Right atrium auricular region (tissue), 2 donors: ENCODE results near the gene DCUN1D2. TPM values are rescaled to one million over a fixed set of nuclear protein-coding genes. Genes with fewer than 3 reads are reported as not detected.
A peak's percentile ranks its signal among the peaks of the same experiment; 100 is the strongest.

Experiments used
- DNase-seq: peaks from one replicate; pipeline ENCODE4 v3.0.0-alpha.2; 2019; ENCODE audit warnings: low spot score
- H3K27ac ChIP-seq, 2 donors: fragments of 200-600 bp; sonication (generic); 1 replicate in 1 of 2; 2 replicates in 1 of 2; pipeline ENCODE4 v1.5.1; 2016 to 2019
- H3K27me3 ChIP-seq, 2 donors: fragments of 200-600 bp; sonication (generic); one replicate each; pipeline versions ENCODE4 v1.5.1 to v1.6.0; 2017 to 2019
- H3K36me3 ChIP-seq: fragments of 200-600 bp; sonication (generic); one replicate; pipeline ENCODE4 v1.5.1; 2016
- H3K4me1 ChIP-seq, 2 donors: fragments of 200-600 bp; sonication (generic); one replicate each; pipeline versions ENCODE4 v1.5.1 to v1.6.0; 2017 to 2019
- H3K4me3 ChIP-seq, 2 donors: fragments of 200-600 bp; sonication (generic); 1 replicate in 1 of 2; 2 replicates in 1 of 2; pipeline ENCODE4 v1.5.1; 2017 to 2019; ENCODE audit warnings: mild to moderate bottlenecking in 1 of 2, moderate library complexity in 1 of 2
- H3K9me3 ChIP-seq, 2 donors: fragments of 200-600 bp; sonication (generic); one replicate each; pipeline ENCODE4 v1.5.1; 2019
- CTCF ChIP-seq, 2 donors: fragments of 200-600 bp; sonication (generic); IDR thresholded peaks; one replicate each; pipeline ENCODE4 v1.5.1; 2019; ENCODE audit warnings: antibody characterized with exemption in 2 of 2
- total RNA-seq, 2 donors: library from RNA; depleted of rRNA; stranded (reverse); fragments of >200 nt; gene quantifications; one replicate each; pipeline ENCODE4 v1.1.0, GENCODE V29; 2016

DCUN1D2 gene
- total RNA-seq, 2 donors from 2014 or later: 45.3 to 65.5 TPM

GRCh38 chr13:113491982-113492381 is 1.5 kb upstream of the DCUN1D2 start:
- Histone ChIP-seq H3K4me1 (peaks cover 0 to 69% of the 10 kb centered on the region in 2 donors), H3K36me3 (peaks cover 16% of the 10 kb centered on the region), H3K9me3 (no peaks in the 10 kb centered on the region), H3K27me3 (no peaks in the 10 kb centered on the region), H3K27ac (peak overlapping the region; percentile 90 to 94), H3K4me3 (peak overlapping the region; percentile 80)
- no peak for TF ChIP-seq CTCF (IDR thresholded peaks at IDR 0.05)
- DNase-seq: no peak

- DNase-seq: no peak
- no peaks in the 10 kb centered on the region for H3K27me3 ChIP-seq
- no peaks in the 10 kb centered on the region for H3K9me3 ChIP-seq
- H3K36me3 ChIP-seq: peaks cover 11% of the 10 kb centered on the region
- peak overlapping the region; percentile 90 to 94 for H3K27ac ChIP-seq
- H3K4me1 ChIP-seq: peaks cover 0 to 74% of the 10 kb centered on the region in 2 donors
- peak overlapping the region; percentile 80 for H3K4me3 ChIP-seq
- no peak for TF ChIP-seq CTCF (IDR thresholded peaks at IDR 0.05)
Measured at GRCh38 chr13:113491418-113491883, 940 bp upstream of the DCUN1D2 start.

- Histone ChIP-seq H3K4me1 (peaks cover 0 to 72% of the 10 kb centered on the region in 2 donors), H3K27ac (peak overlapping the region; percentile 90 to 94), H3K4me3 (peak overlapping the region; percentile 80), H3K36me3 (no peaks in the 10 kb centered on the region), H3K9me3 (no peaks in the 10 kb centered on the region), H3K27me3 (no peaks in the 10 kb centered on the region)
- no peak for TF ChIP-seq CTCF (IDR thresholded peaks at IDR 0.05)
- no peak for DNase-seq
Measured at GRCh38 chr13:113489549-113490495, 689 bp downstream of the DCUN1D2 start.

GRCh38 chr13:113489171-113489548 is 1.4 kb downstream of the DCUN1D2 start:
- Histone ChIP-seq H3K4me3 (peak overlapping the region; percentile 80), H3K27ac (peak overlapping the region; percentile 90 to 94), H3K27me3 (no peaks in the 10 kb centered on the region), H3K36me3 (no peaks in the 10 kb centered on the region), H3K9me3 (no peaks in the 10 kb centered on the region), H3K4me1 (peaks cover 0 to 71% of the 10 kb centered on the region in 2 donors)
- DNase-seq: no peak
- TF ChIP-seq CTCF (IDR thresholded peaks at IDR 0.05): no peak

GRCh38 chr13:113488283-113488682 is 2.2 kb downstream of the DCUN1D2 start:
- Histone ChIP-seq H3K27me3 (no peaks in the 10 kb centered on the region), H3K9me3 (no peaks in the 10 kb centered on the region), H3K27ac (peak overlapping the region; percentile 90 to 94), H3K4me3 (no peak overlapping the region), H3K36me3 (no peaks in the 10 kb centered on the region), H3K4me1 (peaks cover 0 to 65% of the 10 kb centered on the region in 2 donors)
- no peak for DNase-seq
- TF ChIP-seq CTCF (IDR thresholded peaks at IDR 0.05): no peak
